ENCODE data around the gene C1QTNF8. TPM values are rescaled to one million over a fixed set of nuclear protein-coding genes. Genes with fewer than 3 reads are reported as not detected.
"Not testable (repeated sequence)": the region's sequence is repeated elsewhere in the genome, so short reads cannot be mapped to it uniquely, and the experiment has no call there.

Gene C1QTNF8
- total RNA-seq, 1 donor = not detected

DNA sequence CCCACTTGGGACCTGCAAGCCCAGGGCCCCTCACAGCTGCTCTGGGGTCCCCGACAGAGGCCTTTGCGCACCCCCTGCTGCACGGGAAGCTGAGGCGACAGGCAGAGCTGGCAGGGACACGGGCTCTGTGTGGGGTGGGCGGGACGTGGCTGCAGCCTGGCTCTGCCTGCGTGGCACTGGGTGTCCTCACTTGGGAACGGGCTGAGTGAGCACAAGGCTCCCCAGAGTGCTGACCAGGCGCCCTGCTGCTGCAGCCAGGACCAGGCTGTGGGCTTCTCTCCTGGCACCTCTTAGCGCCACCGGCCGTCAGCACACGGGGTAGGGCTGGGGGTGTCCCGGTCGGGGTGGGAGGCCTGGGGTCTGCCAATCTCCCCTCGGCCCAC is 6.6 kb downstream of the C1QTNF8 start:
- TF ChIP-seq, protein P1, sequence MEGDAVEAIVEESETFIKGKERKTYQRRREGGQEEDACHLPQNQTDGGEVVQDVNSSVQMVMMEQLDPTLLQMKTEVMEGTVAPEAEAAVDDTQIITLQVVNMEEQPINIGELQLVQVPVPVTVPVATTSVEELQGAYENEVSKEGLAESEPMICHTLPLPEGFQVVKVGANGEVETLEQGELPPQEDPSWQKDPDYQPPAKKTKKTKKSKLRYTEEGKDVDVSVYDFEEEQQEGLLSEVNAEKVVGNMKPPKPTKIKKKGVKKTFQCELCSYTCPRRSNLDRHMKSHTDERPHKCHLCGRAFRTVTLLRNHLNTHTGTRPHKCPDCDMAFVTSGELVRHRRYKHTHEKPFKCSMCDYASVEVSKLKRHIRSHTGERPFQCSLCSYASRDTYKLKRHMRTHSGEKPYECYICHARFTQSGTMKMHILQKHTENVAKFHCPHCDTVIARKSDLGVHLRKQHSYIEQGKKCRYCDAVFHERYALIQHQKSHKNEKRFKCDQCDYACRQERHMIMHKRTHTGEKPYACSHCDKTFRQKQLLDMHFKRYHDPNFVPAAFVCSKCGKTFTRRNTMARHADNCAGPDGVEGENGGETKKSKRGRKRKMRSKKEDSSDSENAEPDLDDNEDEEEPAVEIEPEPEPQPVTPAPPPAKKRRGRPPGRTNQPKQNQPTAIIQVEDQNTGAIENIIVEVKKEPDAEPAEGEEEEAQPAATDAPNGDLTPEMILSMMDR (IDR thresholded peaks at IDR 0.05; ENCODE audit: extremely low read depth, low read depth, low read length) = no peak
- Histone ChIP-seq H3K4me2 (ENCODE audit: insufficient read depth, low read length) (no peak overlapping the region), H4K20me1 (ENCODE audit: insufficient read depth, low read length) (no peaks in the 10 kb centered on the region), H3K36me3 (ENCODE audit: insufficient read depth, low read length) (no peaks in the 10 kb centered on the region), H3K79me2 (ENCODE audit: insufficient read depth, low read length) (no peaks in the 10 kb centered on the region), H2AFZ (ENCODE audit: low read length) (no peak overlapping the region), H3K27me3 (ENCODE audit: insufficient read depth, low read length) (peaks cover 18% of the 10 kb centered on the region), H3K9me3 (ENCODE audit: low read depth, low read length) (peaks cover 7% of the 10 kb centered on the region), H3K4me3 (ENCODE audit: insufficient read depth, low read length) (no peak overlapping the region), H3K27ac (ENCODE audit: low read depth, low read length) (no peak overlapping the region), H3K4me1 (ENCODE audit: insufficient read depth, low read length) (no peaks in the 10 kb centered on the region)
- no peak for DNase-seq (ENCODE audit: insufficient read length, low spot score, missing footprints)

DNA sequence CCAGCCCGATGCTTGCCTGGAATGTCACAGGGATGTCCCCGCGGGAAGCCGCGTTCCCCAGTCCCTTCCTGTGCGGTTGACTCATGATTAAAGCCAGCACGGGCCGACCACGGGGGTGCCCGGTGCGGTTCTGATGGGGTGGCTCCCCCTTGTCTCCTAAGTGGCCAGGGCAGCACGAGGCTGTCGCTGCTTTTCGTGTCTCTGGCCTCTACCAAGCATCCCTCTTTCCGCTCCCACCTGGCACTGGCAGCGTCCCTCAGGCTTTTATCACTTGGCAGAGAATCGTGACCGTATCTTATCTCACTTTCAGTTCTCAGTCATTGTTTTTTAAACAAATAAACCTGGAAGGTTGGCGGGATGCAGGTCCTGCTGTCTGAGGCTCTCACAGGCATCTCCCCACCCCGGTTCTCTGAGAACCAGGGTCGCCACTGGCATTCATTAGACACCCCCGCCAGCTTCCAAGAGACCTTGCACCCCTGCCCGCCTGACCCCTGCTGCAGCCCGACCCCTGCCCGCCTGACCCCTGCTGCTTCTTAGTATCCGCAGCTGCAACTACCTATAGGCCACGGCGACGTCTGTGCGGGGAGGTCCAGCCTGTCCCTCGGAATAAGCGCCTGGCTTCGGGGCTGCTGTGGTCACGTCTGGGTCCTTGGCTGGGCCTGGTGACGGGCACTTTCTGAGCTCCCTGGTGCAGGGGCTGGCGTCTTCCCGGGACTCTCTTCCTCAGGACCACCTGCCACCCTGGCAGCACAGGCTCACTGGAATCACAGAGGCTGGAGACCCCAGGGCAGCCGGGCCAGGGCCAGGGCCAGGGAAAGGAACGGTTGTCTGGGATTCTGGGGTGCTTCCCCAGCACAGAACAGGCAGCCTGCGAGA is 7.5 kb downstream of the C1QTNF8 start:
- no peak overlapping the region for H3K4me2 ChIP-seq (ENCODE audit: insufficient read depth, low read length)

DNA sequence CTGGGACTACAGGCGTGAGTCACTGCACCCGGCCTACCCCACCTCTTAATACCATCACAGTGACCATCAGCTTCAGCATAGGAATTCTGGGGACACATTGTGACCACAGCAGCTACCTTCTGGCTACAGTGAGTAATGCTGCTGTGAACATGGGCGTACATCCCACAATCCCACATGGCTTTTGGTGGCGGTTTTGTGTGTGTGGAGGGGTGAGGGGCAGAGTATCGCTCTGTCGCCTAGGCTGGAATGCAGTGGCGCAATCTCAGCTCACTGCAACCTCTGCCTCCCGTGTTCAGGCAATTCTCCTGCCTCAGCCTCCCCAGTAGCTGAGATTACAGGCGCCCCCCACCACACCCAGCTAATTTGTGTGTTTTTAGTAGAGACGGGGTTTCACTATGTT is 9.6 kb downstream of the C1QTNF8 start:
- H3K36me3 ChIP-seq (ENCODE audit: insufficient read depth, low read length); H3K27ac ChIP-seq (ENCODE audit: low read depth, low read length); H4K20me1 ChIP-seq (ENCODE audit: insufficient read depth, low read length); DNase-seq (ENCODE audit: insufficient read length, low spot score, missing footprints); H3K4me3 ChIP-seq (ENCODE audit: insufficient read depth, low read length); H3K9me3 ChIP-seq (ENCODE audit: low read depth, low read length); H3K79me2 ChIP-seq (ENCODE audit: insufficient read depth, low read length); H2AFZ ChIP-seq (ENCODE audit: low read length); H3K4me2 ChIP-seq (ENCODE audit: insufficient read depth, low read length); H3K4me1 ChIP-seq (ENCODE audit: insufficient read depth, low read length): not testable (repeated sequence)
- peaks cover 40% of the 10 kb centered on the region for H3K27me3 ChIP-seq (ENCODE audit: insufficient read depth, low read length)

More for the DNA sequence above, 7.5 kb downstream of the C1QTNF8 start:
- peaks cover 9% of the 10 kb centered on the region for H3K9me3 ChIP-seq (ENCODE audit: low read depth, low read length)
- TF ChIP-seq, protein P1 (IDR thresholded peaks at IDR 0.05; ENCODE audit: extremely low read depth, low read depth, low read length) = no peak
- DNase-seq (ENCODE audit: insufficient read length, low spot score, missing footprints) = no peak
- no peaks in the 10 kb centered on the region for H3K79me2 ChIP-seq (ENCODE audit: insufficient read depth, low read length)
- H3K4me1 ChIP-seq (ENCODE audit: insufficient read depth, low read length) = no peaks in the 10 kb centered on the region
- H3K27me3 ChIP-seq (ENCODE audit: insufficient read depth, low read length) = peaks cover 23% of the 10 kb centered on the region
- no peak overlapping the region for H3K27ac ChIP-seq (ENCODE audit: low read depth, low read length)
- H2AFZ ChIP-seq (ENCODE audit: low read length) = no peak overlapping the region
- H3K36me3 ChIP-seq (ENCODE audit: insufficient read depth, low read length) = no peaks in the 10 kb centered on the region
- no peaks in the 10 kb centered on the region for H4K20me1 ChIP-seq (ENCODE audit: insufficient read depth, low read length)
- H3K4me3 ChIP-seq (ENCODE audit: insufficient read depth, low read length) = no peak overlapping the region

DNA sequence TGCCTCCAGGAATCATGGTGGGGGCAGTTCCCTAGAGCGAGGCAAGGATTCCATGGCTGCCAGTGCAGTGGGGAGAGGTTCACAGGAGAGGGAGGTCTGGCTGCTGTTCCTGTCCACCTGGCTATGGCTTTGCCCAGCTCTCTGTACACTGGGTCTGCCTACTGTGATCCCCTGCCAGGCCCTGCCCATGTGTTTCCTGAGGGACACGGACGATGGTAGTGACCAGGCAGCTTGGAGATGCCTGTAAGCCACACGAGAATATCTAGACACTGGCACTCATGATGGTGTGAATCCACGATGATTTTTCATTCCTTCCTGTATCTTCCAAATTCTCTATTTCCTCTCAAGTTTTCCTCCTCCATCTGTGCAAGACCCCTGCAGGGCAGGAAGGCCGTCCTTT is 11.1 kb downstream of the C1QTNF8 start:
- Histone ChIP-seq H3K4me1 (ENCODE audit: insufficient read depth, low read length) (peaks cover 4% of the 10 kb centered on the region), H3K27ac (ENCODE audit: low read depth, low read length) (no peak overlapping the region), H4K20me1 (ENCODE audit: insufficient read depth, low read length) (no peaks in the 10 kb centered on the region), H3K27me3 (ENCODE audit: insufficient read depth, low read length) (peaks cover 45% of the 10 kb centered on the region), H3K4me2 (ENCODE audit: insufficient read depth, low read length) (no peak overlapping the region), H2AFZ (ENCODE audit: low read length) (no peak overlapping the region), H3K79me2 (ENCODE audit: insufficient read depth, low read length) (no peaks in the 10 kb centered on the region), H3K4me3 (ENCODE audit: insufficient read depth, low read length) (no peak overlapping the region), H3K36me3 (ENCODE audit: insufficient read depth, low read length) (no peaks in the 10 kb centered on the region), H3K9me3 (ENCODE audit: low read depth, low read length) (peaks cover 9% of the 10 kb centered on the region)
- DNase-seq (ENCODE audit: insufficient read length, low spot score, missing footprints) = no peak
- TF ChIP-seq, protein P1 (IDR thresholded peaks at IDR 0.05; ENCODE audit: extremely low read depth, low read depth, low read length) = no peak
